Keratinocyte (primary cell): ENCODE data around the gene MIOX. TPM values are rescaled to one million over a fixed set of nuclear protein-coding genes. Genes with fewer than 3 reads are reported as not detected.

ENCODE experiments used
- DNase-seq: peaks from one replicate; pipeline ENCODE4 v3.0.0-alpha.2; 2011; ENCODE audit warnings: low read depth, missing footprints, low spot score
- FAIRE-seq: peaks from 2 replicates; lab custom pipeline; 2011; peaks lifted over from hg19 to GRCh38; lab: Jason Lieb, UNC
- H2AFZ ChIP-seq: 2 replicates; pipeline ENCODE4 v1.6.0; 2012; ENCODE audit warnings: low read length, control low read depth, inconsistent platforms; ENCODE audit not compliant: control insufficient read depth
- H3K27ac ChIP-seq: 2 replicates; pipeline ENCODE4 v1.5.1; 2011; ENCODE audit warnings: low read length; ENCODE audit not compliant: control insufficient read depth, insufficient read depth
- H3K27me3 ChIP-seq: 3 replicates; pipeline ENCODE4 v1.6.0; 2011; ENCODE audit warnings: low read length; ENCODE audit not compliant: control insufficient read depth, insufficient read depth; ENCODE audit errors: extremely low read depth
- H3K36me3 ChIP-seq, 2 experiments: 2 replicates in 1 of 2; 3 replicates in 1 of 2; pipeline ENCODE4 v1.5.1; 2011; ENCODE audit warnings: low read length in 2 of 2, mild to moderate bottlenecking in 1 of 2; ENCODE audit not compliant: control insufficient read depth in 2 of 2, insufficient read depth in 2 of 2; ENCODE audit errors: extremely low read depth in 1 of 2
- H3K4me1 ChIP-seq: 3 replicates; pipeline ENCODE4 v1.5.1; 2011; ENCODE audit warnings: low read length; ENCODE audit not compliant: control insufficient read depth, insufficient read depth; ENCODE audit errors: extremely low read depth
- H3K4me2 ChIP-seq: 3 replicates; pipeline ENCODE4 v1.6.0; 2011; ENCODE audit warnings: low read depth, low read length; ENCODE audit not compliant: control insufficient read depth, insufficient read depth; ENCODE audit errors: extremely low read depth
- H3K4me3 ChIP-seq, 3 experiments: fragments of 200-600 bp in 1 of 3; sonication (generic) in 1 of 3; 2 replicates in 2 of 3; 3 replicates in 1 of 3; pipeline ENCODE4 v1.5.1; 2011 to 2016; ENCODE audit warnings: low read length in 3 of 3, mild to moderate bottlenecking in 3 of 3, control low read depth in 2 of 3, inconsistent platforms in 1 of 3, low read depth in 1 of 3, mixed read lengths in 1 of 3, mixed run types in 1 of 3, moderate library complexity in 1 of 3; ENCODE audit not compliant: control insufficient read depth in 2 of 3, insufficient read depth in 2 of 3; ENCODE audit errors: extremely low read depth in 1 of 3
- H3K79me2 ChIP-seq: 2 replicates; pipeline ENCODE4 v1.6.0; 2012; ENCODE audit warnings: low read length; ENCODE audit not compliant: control insufficient read depth, insufficient read depth
- H3K9ac ChIP-seq: 3 replicates; pipeline ENCODE4 v1.6.0; 2011; ENCODE audit warnings: low read length; ENCODE audit not compliant: control insufficient read depth, insufficient read depth; ENCODE audit errors: extremely low read depth
- H3K9me1 ChIP-seq: 3 replicates; pipeline ENCODE4 v1.6.0; 2011; ENCODE audit warnings: low read length; ENCODE audit not compliant: control insufficient read depth, insufficient read depth; ENCODE audit errors: extremely low read depth
- H3K9me3 ChIP-seq: 2 replicates; pipeline ENCODE4 v1.5.1; 2012; ENCODE audit warnings: low read depth, low read length; ENCODE audit not compliant: control insufficient read depth
- H4K20me1 ChIP-seq: 3 replicates; pipeline ENCODE4 v1.6.0; 2011; ENCODE audit warnings: low read length; ENCODE audit not compliant: control insufficient read depth, insufficient read depth; ENCODE audit errors: extremely low read depth
- EZH2 ChIP-seq: IDR thresholded peaks from one replicate; pipeline ENCODE4 v1.6.1; 2012; ENCODE audit warnings: inconsistent platforms, mild to moderate bottlenecking, low read length, moderate library complexity
- dilution Hi-C: fragments of 300-500 bp; cut with MboI; formaldehyde crosslinking; loops from one replicate; pipeline ENCODE4 v1.7.0; 2020; ENCODE audit warnings: low sequenced_read_pairs; ENCODE audit not compliant: extremely low pct_ligation_motif_present
- polyA plus RNA-seq, 5 experiments: library from polyadenylated mRNA; depleted of rRNA in 3 of 5; stranded (reverse) in 3 of 5; stranded (forward) in 1 of 5; unstranded in 1 of 5; fragments of >200 nt; gene quantifications; 1 replicate in 1 of 5; 2 replicates in 3 of 5; 3 replicates in 1 of 5; pipeline versions ENCODE4 v1.2.1 to v1.2.3, GENCODE V29; 2011 to 2012; ENCODE audit warnings: missing spikeins in 2 of 5, low read depth in 1 of 5, low replicate concordance in 1 of 5
- TF ChIP-seq, protein P1 (sequence below), 3 experiments: IDR thresholded peaks in 1 of 3; conservative IDR thresholded peaks in 1 of 3; optimal IDR thresholded peaks in 1 of 3; 2 replicates in 2 of 3; 3 replicates in 1 of 3; pipeline versions ENCODE3 to v1.5.1; 2011; ENCODE audit warnings: low read length in 3 of 3, mild to moderate bottlenecking in 3 of 3, moderate library complexity in 2 of 3, control low read depth in 1 of 3, inconsistent platforms in 1 of 3; ENCODE audit not compliant: insufficient read depth in 2 of 3; ENCODE audit errors: extremely low read depth in 1 of 3

Gene MIOX
- polyA plus RNA-seq, 1 donor (not counting 4 experiments of a cell fraction or from before 2014, with no cell fraction given) = not detected

DNA sequence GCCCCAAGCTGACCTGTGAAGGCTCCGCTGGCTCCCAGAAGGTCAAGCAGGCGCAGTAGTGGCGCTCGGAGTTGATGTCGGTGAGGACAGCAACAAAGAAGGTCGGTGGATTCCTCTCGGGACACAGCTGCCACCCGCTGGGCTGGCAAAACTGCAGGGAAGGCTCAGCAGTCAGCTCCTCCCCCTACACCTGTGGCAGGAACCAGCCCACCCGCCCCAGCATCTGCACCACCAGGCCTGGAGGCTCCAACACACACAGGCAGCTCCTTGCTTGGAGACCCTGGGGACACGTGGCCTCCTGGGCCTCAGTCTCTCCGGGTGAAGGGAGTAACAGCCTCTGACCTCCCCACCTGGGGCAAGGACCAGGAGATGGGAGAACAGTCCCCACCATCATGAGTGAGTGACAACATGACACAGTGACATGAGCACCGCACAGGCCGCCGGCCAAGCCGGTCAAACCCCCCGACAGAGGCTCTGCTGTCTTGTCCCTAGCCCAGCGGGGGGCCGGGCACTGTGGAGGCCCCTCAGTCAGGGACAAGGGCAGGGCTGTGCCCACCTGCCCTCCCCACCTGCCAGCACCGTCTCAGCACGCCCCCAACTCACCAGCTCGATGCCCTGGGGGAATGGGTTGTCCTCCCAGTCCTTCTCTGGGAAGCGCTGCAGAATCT lies 18.8 kb upstream of the MIOX start:
- FAIRE-seq (no peak), DNase-seq (no peak)
- no peak overlapping the region for H3K27ac ChIP-seq

DNA sequence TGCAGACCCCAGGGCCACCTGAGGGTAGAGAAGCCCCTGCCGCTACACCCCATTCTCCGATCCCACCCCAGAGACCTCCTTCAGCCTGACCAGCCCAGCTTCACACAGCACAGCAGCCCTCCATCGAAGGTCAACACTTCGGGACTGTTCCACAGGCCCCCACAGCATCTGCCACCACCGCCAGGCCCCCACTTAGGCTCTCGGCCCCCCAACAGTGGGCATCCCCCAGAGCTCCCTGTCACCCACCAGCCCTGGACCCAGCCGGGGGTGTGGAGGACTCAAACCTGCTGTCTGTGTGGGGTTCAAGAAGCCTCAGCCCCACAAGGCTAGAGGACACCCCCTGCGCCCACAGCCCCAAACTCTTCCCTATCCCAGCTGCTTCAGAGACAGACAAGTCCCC lies 18.0 kb upstream of the MIOX start:
- Histone ChIP-seq H3K79me2 (peaks cover 49% of the 10 kb centered on the region), H3K4me3 (no peak overlapping the region), H3K9me3 (no peaks in the 10 kb centered on the region), H4K20me1 (peaks cover 37% of the 10 kb centered on the region), H3K36me3 (peaks cover 23 to 49% of the 10 kb centered on the region in 2 experiments), H3K4me1 (peaks cover 44% of the 10 kb centered on the region), H3K4me2 (no peak overlapping the region), H3K27ac (no peak overlapping the region), H3K27me3 (no peaks in the 10 kb centered on the region), H3K9me1 (peaks cover 15% of the 10 kb centered on the region), H3K9ac (no peak overlapping the region), H2AFZ (no peak overlapping the region)
- no peak for TF ChIP-seq EZH2
- TF ChIP-seq, protein P1, sequence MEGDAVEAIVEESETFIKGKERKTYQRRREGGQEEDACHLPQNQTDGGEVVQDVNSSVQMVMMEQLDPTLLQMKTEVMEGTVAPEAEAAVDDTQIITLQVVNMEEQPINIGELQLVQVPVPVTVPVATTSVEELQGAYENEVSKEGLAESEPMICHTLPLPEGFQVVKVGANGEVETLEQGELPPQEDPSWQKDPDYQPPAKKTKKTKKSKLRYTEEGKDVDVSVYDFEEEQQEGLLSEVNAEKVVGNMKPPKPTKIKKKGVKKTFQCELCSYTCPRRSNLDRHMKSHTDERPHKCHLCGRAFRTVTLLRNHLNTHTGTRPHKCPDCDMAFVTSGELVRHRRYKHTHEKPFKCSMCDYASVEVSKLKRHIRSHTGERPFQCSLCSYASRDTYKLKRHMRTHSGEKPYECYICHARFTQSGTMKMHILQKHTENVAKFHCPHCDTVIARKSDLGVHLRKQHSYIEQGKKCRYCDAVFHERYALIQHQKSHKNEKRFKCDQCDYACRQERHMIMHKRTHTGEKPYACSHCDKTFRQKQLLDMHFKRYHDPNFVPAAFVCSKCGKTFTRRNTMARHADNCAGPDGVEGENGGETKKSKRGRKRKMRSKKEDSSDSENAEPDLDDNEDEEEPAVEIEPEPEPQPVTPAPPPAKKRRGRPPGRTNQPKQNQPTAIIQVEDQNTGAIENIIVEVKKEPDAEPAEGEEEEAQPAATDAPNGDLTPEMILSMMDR (optimal IDR thresholded peaks at IDR 0.05 in 1 of 3, IDR thresholded peaks at IDR 0.05 in 1 of 3, conservative IDR thresholded peaks at IDR 0.05 in 1 of 3; ENCODE audit: extremely low read depth in 1 of 3, insufficient read depth in 2 of 3, low read length in 3 of 3) = no peak
- no peak for FAIRE-seq
- DNase-seq = no peak
- dilution Hi-C loops = no loop called here

More for the DNA sequence above, 18.8 kb upstream of the MIOX start:
- Histone ChIP-seq H4K20me1 (peaks cover 30% of the 10 kb centered on the region), H3K9me3 (no peaks in the 10 kb centered on the region), H3K4me3 (no peak overlapping the region), H3K36me3 (peaks cover 25 to 49% of the 10 kb centered on the region in 2 experiments), H2AFZ (no peak overlapping the region), H3K4me2 (no peak overlapping the region), H3K79me2 (peaks cover 42% of the 10 kb centered on the region), H3K4me1 (peaks cover 37% of the 10 kb centered on the region), H3K9ac (no peak overlapping the region), H3K9me1 (peaks cover 13% of the 10 kb centered on the region), H3K27me3 (no peaks in the 10 kb centered on the region)
- dilution Hi-C loops = no loop called here
- TF ChIP-seq, protein P1 (optimal IDR thresholded peaks at IDR 0.05 in 1 of 3, IDR thresholded peaks at IDR 0.05 in 1 of 3, conservative IDR thresholded peaks at IDR 0.05 in 1 of 3; ENCODE audit: extremely low read depth in 1 of 3, insufficient read depth in 2 of 3, low read length in 3 of 3) = no peak
- no peak for TF ChIP-seq EZH2
